GM12878 (cell line): Measurements from ENCODE around the gene GNPTAB. TPM values are rescaled to one million over a fixed set of nuclear protein-coding genes. Genes with fewer than 3 reads are reported as not detected.
A peak's percentile ranks its signal among the peaks of the same experiment; 100 is the strongest.

Experiments
- ATAC-seq: fragments of 200-7000 bp; cut with Tn5 transposase; 3 replicates; pipeline ENCODE4 v1.9.1; 2020; ENCODE audit warnings: mild to moderate bottlenecking, moderate library complexity
- BruUV-seq: library from RNA; stranded (reverse); fragments of 400-500 nt; replicated peaks from 2 replicates; lab custom pipeline; 2021; lab: Mats Ljungman, UMichigan
- CTCF ChIA-PET: fragments of 300-600 bp; sonication (Branson Sonifier 250); formaldehyde crosslinking; extraction: SDS; loops from one replicate; lab custom pipeline; 2021; ENCODE audit warnings: inconsistent platforms; lab: Yijun Ruan, JAX
- POLR2A ChIA-PET: fragments of 350-600 bp; formaldehyde crosslinking; extraction: SDS; loops from one replicate; lab custom pipeline; 2021; ENCODE audit warnings: inconsistent platforms; lab: Charles Lee
- RAD21 ChIA-PET: fragments of 300-600 bp; sonication (Branson Sonifier 250); formaldehyde crosslinking; loops from one replicate; lab custom pipeline; 2023; ENCODE audit warnings: antibody characterized with exemption; ENCODE audit not compliant: unreplicated experiment; lab: Charles Lee
- SMC1A ChIA-PET: fragments of 300-600 bp; sonication (Branson Sonifier 250); formaldehyde crosslinking; loops from one replicate; lab custom pipeline; 2023; ENCODE audit not compliant: unreplicated experiment, uncharacterized antibody; lab: Charles Lee
- DNase-seq: peaks from one replicate; pipeline ENCODE4 v3.0.0-alpha.2; 2011; ENCODE audit warnings: low read depth, low spot score
- FAIRE-seq: peaks from 3 replicates; lab custom pipeline; 2011; peaks lifted over from hg19 to GRCh38; lab: Jason Lieb, UNC
- H2AFZ ChIP-seq: 2 replicates; pipeline ENCODE4 v1.6.0; 2011; ENCODE audit warnings: low read depth, low read length, control low read depth; ENCODE audit not compliant: control insufficient read depth
- H3K27ac ChIP-seq: 2 replicates; pipeline ENCODE4 v1.5.1; 2011; ENCODE audit warnings: control low read depth; ENCODE audit not compliant: control insufficient read depth, insufficient read depth
- H3K27me3 ChIP-seq, 2 experiments: replicated peaks in 1 of 2; 2 replicates each; pipeline versions ENCODE4 v1.6.0 to v1.6.1; 2011; ENCODE audit warnings: low read length in 1 of 2; ENCODE audit not compliant: control insufficient read depth in 2 of 2, insufficient read depth in 2 of 2
- H3K36me3 ChIP-seq, 2 experiments: 2 replicates each; pipeline ENCODE4 v1.5.1; 2011; ENCODE audit warnings: low read length in 1 of 2; ENCODE audit not compliant: control insufficient read depth in 2 of 2, insufficient read depth in 2 of 2
- H3K4me1 ChIP-seq: 2 replicates; pipeline ENCODE4 v1.6.1; 2011; ENCODE audit warnings: mild to moderate bottlenecking, low read length, moderate library complexity, mixed read lengths; ENCODE audit not compliant: control insufficient read depth, insufficient read depth
- H3K4me2 ChIP-seq: 2 replicates; pipeline ENCODE4 v1.6.0; 2011; ENCODE audit warnings: control low read depth; ENCODE audit not compliant: control insufficient read depth, insufficient read depth
- H3K4me3 ChIP-seq: fragments of 200-600 bp; sonication (generic); 2 replicates; pipeline ENCODE4 v1.5.1; 2016
- H3K79me2 ChIP-seq: 2 replicates; pipeline ENCODE4 v1.6.0; 2011; ENCODE audit warnings: low read length; ENCODE audit not compliant: control insufficient read depth, insufficient read depth
- H3K9ac ChIP-seq: 2 replicates; pipeline ENCODE4 v1.8.0; 2011; ENCODE audit warnings: low read length, control low read depth, mixed read lengths; ENCODE audit not compliant: control insufficient read depth, insufficient read depth
- H3K9me3 ChIP-seq: replicated peaks from 3 replicates; pipeline ENCODE4 v1.5.1; 2011; ENCODE audit warnings: mild to moderate bottlenecking, low read length; ENCODE audit not compliant: control insufficient read depth, insufficient read depth
- H4K20me1 ChIP-seq: 2 replicates; pipeline ENCODE4 v1.6.0; 2011; ENCODE audit not compliant: control insufficient read depth, insufficient read depth
- KLF5 ChIP-seq: fragments of 450-650 bp; IDR thresholded peaks from 2 replicates; pipeline ENCODE4 v1.6.1; 2014; ENCODE audit warnings: mild to moderate bottlenecking; ENCODE audit not compliant: partially characterized antibody
- SMARCA5 ChIP-seq: fragments of 450-650 bp; IDR thresholded peaks from 2 replicates; pipeline ENCODE4 v1.6.1; 2017; ENCODE audit warnings: mild to moderate bottlenecking
- ZNF384 ChIP-seq: IDR thresholded peaks from 2 replicates; pipeline ENCODE4 v1.6.1; 2012; ENCODE audit warnings: low read depth, mild to moderate bottlenecking, low read length, improper control_type of control experiment, borderline replicate concordance
- WGBS: methylation state at CpG from one replicate; pipeline ENCODE4 v1.1.6; 2016; ENCODE audit warnings: low lambda C conversion rate; ENCODE audit not compliant: insufficient replicate concordance, insufficient coverage; ENCODE audit errors: missing lambda C conversion rate; 5-methylcytosine and 5-hydroxymethylcytosine counted together
- in situ Hi-C: fragments of 300-500 bp; cut with MboI; formaldehyde crosslinking; loops from 9 replicates; pipeline ENCODE4 v1.14.3; 2018; ENCODE audit warnings: mixed read lengths
- intact Hi-C: fragments of 100-400 bp; cut with micrococcal nuclease; formaldehyde crosslinking; loops from one replicate; pipeline ENCODE4 v1.14.2; 2022; ENCODE audit not compliant: unreplicated experiment
- polyA plus RNA-seq, 11 experiments: library from polyadenylated mRNA; depleted of rRNA in 4 of 11; unstranded in 6 of 11; stranded (reverse) in 5 of 11; fragments of >200 nt; fragmentation: Nextera tagmentation in 4 of 11; fragmentation: Illumina TruSeq in 1 of 11; extraction: Ambion mirVana in 4 of 11; extraction: Trizol in 1 of 11; gene quantifications; 1 replicate in 1 of 11; 2 replicates in 10 of 11; pipeline versions ENCODE4 v1.2.1 to v1.2.3, GENCODE V29; 2011 to 2016; ENCODE audit warnings: inconsistent platforms in 2 of 11, missing spikeins in 2 of 11, low read depth in 1 of 11
- total RNA-seq, 4 experiments: library from RNA; depleted of rRNA in 3 of 4; stranded (reverse); fragments of >200 nt in 3 of 4; fragmentation: Illumina TruSeq in 1 of 4; extraction: Trizol in 1 of 4; gene quantifications; 2 replicates each; pipeline versions ENCODE4 v1.2.1 to v1.2.3, GENCODE V29; 2013 to 2021
- TF ChIP-seq, protein P1 (sequence below): IDR thresholded peaks from 2 replicates; pipeline ENCODE4 v1.6.1; 2011; ENCODE audit warnings: low read depth, mild to moderate bottlenecking, low read length, moderate library complexity, borderline replicate concordance; ENCODE audit errors: extremely low read depth
- TF ChIP-seq, protein P2 (sequence below): fragments of 150-350 bp; IDR thresholded peaks from 2 replicates; pipeline ENCODE4 v1.6.1; 2016; ENCODE audit warnings: low read depth, low read length

The GNPTAB gene
- total and polyA plus RNA-seq, 10 of the 15 experiments (the other 5 are each of a cell fraction or from before 2014, with no cell fraction given) = 9.8 to 38.9 (median 35.3) TPM

DNA sequence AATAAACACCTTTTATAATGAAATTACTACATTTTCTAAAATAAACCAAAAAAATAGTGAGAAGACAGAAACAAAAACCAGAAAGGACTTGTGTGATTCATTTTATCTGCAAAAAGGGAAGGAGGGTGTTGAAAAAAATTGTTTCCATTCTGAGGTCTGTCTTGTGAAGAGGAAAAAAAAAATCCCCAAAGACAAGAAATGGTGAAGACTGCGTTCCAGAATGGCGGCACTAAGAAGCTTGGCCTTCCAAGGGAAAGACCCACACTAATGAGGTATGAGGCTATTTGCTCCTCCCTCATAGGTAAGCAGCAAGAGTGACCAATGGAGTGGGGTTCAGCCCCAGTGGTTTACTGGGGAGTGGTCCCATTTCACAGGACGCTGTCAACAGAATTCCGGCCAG is 35.0 kb downstream of the GNPTAB start (continued):
- TF ChIP-seq, protein P1, sequence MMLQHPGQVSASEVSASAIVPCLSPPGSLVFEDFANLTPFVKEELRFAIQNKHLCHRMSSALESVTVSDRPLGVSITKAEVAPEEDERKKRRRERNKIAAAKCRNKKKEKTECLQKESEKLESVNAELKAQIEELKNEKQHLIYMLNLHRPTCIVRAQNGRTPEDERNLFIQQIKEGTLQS = no peak
- TF ChIP-seq ZNF384 (0 out of 2 replicates have a peak, but pooled peaks have one; percentile 18), SMARCA5 (no peak)
- TF ChIP-seq, protein P2, sequence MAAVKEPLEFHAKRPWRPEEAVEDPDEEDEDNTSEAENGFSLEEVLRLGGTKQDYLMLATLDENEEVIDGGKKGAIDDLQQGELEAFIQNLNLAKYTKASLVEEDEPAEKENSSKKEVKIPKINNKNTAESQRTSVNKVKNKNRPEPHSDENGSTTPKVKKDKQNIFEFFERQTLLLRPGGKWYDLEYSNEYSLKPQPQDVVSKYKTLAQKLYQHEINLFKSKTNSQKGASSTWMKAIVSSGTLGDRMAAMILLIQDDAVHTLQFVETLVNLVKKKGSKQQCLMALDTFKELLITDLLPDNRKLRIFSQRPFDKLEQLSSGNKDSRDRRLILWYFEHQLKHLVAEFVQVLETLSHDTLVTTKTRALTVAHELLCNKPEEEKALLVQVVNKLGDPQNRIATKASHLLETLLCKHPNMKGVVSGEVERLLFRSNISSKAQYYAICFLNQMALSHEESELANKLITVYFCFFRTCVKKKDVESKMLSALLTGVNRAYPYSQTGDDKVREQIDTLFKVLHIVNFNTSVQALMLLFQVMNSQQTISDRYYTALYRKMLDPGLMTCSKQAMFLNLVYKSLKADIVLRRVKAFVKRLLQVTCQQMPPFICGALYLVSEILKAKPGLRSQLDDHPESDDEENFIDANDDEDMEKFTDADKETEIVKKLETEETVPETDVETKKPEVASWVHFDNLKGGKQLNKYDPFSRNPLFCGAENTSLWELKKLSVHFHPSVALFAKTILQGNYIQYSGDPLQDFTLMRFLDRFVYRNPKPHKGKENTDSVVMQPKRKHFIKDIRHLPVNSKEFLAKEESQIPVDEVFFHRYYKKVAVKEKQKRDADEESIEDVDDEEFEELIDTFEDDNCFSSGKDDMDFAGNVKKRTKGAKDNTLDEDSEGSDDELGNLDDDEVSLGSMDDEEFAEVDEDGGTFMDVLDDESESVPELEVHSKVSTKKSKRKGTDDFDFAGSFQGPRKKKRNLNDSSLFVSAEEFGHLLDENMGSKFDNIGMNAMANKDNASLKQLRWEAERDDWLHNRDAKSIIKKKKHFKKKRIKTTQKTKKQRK = no peak

DNA sequence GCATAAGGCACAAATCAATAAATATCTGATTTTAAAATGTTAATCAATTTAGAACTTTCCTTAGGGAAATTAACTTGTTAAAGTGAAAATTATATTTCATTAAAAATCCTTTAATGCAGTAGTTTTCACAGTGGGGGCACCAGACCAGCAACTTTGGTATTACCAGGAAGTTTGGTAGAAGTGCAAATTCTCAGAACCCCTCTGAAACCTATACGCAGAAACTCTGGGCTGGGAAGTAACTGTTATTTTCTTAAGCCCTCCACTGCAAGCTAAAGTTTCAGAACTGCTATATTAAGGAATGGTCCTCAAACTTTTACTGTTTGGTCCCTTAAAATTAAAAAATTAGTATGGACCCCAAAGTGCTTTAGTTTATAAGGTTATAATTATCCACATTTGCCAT is 35.7 kb downstream of the GNPTAB start:
- no peak overlapping the region for H3K4me3 ChIP-seq
- RAD21 ChIA-PET = interaction anchor here (4.2 kb wide), 1 partner anchor 35 kb away, joined by 33 read pairs; the partner anchor contains the start of gene GNPTAB
- 62% methylated on average over 1 of the region's 1 CpG for WGBS
- no peak for TF ChIP-seq KLF5
- H3K4me1 ChIP-seq = peaks cover 10% of the 10 kb centered on the region
- intact Hi-C loops = no loop called here
- POLR2A ChIA-PET = no interaction called here
- no peak overlapping the region for H3K9ac ChIP-seq
- ATAC-seq (no peak), FAIRE-seq (no peak), DNase-seq (no peak)
- H3K27me3 ChIP-seq = no peaks in the 10 kb centered on the region
- no peaks in the 10 kb centered on the region; the same call in 1 of the 2 replicates for H3K79me2 ChIP-seq
- H4K20me1 ChIP-seq = no peaks in the 10 kb centered on the region
- H2AFZ ChIP-seq = no peak overlapping the region
- SMC1A ChIA-PET = interaction anchor here (0.8 to 5.6 kb wide), 5 partner anchors 8 to 35 kb away, joined by 3 to 44 read pairs (median 3); partner anchors contain the start of gene GNPTAB
- in situ Hi-C loops = no loop called here
- no peak overlapping the region; the same call in 1 of the 2 replicates for H3K4me2 ChIP-seq
- CTCF ChIA-PET = interaction anchor here (0.6 to 6.9 kb wide), 6 partner anchors 15 to 44 kb away, joined by 3 to 84 read pairs (median 14); partner anchors contain the start of gene GNPTAB
- 0 out of 2 replicates have a peak overlapping the region, but pooled peaks have one; percentile 7 for H3K27ac ChIP-seq
- H3K9me3 ChIP-seq = no peaks in the 10 kb centered on the region
- no TSS peak for BruUV-seq
- H3K36me3 ChIP-seq = peaks cover 0 to 5% of the 10 kb centered on the region in 2 experiments; a peak in 2 of 4 replicates
